Measurements from ENCODE around the gene MREG.

DNA sequence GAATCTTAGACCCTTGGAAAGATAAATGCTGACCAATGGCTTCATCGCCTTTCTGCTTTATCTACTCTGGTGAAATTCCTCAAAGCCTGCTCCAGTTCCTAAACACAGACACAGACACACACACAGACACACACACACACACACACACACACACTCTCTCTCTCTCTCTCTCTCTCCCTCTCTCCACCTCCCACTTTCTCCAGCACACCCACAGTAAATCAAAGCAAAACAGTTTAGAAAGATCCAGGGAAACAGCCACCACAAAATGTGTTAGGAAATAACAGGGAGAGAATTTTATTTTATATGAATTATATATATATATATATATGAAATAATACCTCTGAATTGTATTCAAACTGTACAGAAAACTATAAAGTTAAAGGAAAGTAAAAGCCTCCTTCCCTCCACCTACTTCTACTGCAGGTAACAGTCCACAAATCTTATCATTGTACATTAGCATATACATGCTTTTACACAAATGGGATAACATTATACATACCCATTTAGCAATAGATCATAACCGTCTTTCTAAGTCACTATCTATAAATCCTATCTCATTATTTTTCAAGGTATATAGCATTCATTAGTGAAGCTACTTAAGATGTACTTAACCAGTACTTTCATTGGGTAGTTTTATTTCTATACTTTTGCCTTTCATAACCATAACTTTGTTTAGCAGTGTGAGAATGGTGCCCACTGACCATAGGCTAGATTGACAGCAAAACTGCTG is 38.5 kb downstream of the MREG start:
- TF ChIP-seq POLR2AphosphoS5 (IDR thresholded peaks at IDR 0.05; ENCODE audit: low read depth, low read length) (no peak), TAF1 (IDR thresholded peaks at IDR 0.05; ENCODE audit: borderline replicate concordance, insufficient read depth, low read length) (no peak), SIN3A (IDR thresholded peaks at IDR 0.05; ENCODE audit: borderline replicate concordance, insufficient read depth, low read length) (no peak), REST (IDR thresholded peaks at IDR 0.05; ENCODE audit: insufficient read depth in 1 of 2, low read depth in 2 of 2, low read length in 2 of 2) (no peak), FOXP2 (optimal IDR thresholded peaks at IDR 0.05; ENCODE audit: borderline replicate concordance, extremely low read depth, extremely low read length, insufficient read depth) (no peak)

Measured in PFSK-1 (cell line).